Measurements from ENCODE around the gene TIAM1.

The TIAM1 gene

DNA sequence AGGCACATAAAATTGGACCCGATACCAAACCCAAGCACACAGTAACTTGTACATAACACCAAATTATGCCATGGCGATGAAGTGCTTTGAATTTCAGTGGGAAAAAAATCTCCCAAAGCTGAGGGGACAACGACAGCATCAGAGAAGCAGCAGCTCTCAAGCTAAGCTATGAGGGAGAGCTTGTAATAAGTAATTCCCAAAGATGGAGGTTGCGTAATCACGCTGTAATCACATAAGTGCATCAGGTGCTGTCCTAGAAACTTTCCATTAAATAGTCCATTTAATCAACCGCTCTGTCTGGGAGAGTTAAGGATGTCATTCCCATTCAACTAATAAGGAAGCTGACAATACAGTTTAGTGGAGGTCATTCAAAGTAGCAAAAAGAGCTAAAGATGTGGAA is 268.2 kb downstream of the TIAM1 start:
- DNase-seq = no peak

DNA sequence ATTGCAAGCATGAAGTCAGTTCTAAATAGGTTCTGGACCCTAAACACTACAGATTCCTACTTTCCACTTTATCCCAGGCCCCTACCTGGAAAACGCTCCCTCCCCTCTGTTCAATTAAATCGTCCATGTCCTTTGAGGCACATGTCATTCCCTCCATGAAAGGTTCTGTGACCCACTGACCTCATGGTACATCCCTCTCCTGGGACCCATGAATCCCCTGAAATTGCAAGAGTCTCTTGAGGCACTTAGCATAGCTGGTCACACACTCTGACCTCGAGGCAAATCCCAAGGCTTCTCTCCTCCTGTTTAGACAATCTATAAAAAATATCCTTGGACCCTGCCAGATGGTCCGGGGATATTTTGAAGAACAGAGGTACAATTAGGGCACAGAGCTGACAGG is 271.5 kb downstream of the TIAM1 start:
- DNase-seq = no peak

Measured in inflammatory macrophage treated with lipopolysaccharide for 4 hours (primary cell).